ENCODE data around the gene UIMC1. TPM values are rescaled to one million over a fixed set of nuclear protein-coding genes. Genes with fewer than 3 reads are reported as not detected.

The UIMC1 gene
- total and polyA plus RNA-seq, 2 of the 13 experiments (the other 11 are each of a cell fraction or from before 2014, with no cell fraction given): 18.9 to 32.7 TPM

GRCh38 chr5:177006265-177006972 is at the start of gene UIMC1 (continued):
- TF ChIP-seq MLLT10 (CRISPR knock-in tag; IDR thresholded peaks at IDR 0.05): peak; percentile 74; the same call in 1 of the 2 replicates
- TF ChIP-seq SIN3B (IDR thresholded peaks at IDR 0.05; ENCODE audit: low read length): 0 out of 2 replicates have a peak, but pooled peaks have one; percentile 47
- peak; percentile 22; the same call in 1 of the 2 replicates for TF ChIP-seq CEBPG (CRISPR knock-in tag; IDR thresholded peaks at IDR 0.05)
- peak; percentile 33; the same call in 1 of the 2 replicates for TF ChIP-seq TGIF2 (CRISPR knock-in tag; IDR thresholded peaks at IDR 0.05)
- 0 out of 2 replicates have a peak, but pooled peaks have one; percentile 19 for TF ChIP-seq CREB1 (IDR thresholded peaks at IDR 0.05)
- no peak for TF ChIP-seq CREB1 (CRISPR knock-in tag; IDR thresholded peaks at IDR 0.05)
- no peak for TF ChIP-seq BRD4 (CRISPR knock-in tag; IDR thresholded peaks at IDR 0.05)
- no peak for TF ChIP-seq CCAR2 (optimal IDR thresholded peaks at IDR 0.05; ENCODE audit: low read depth, low read length)
- TF ChIP-seq ZNF564 (CRISPR knock-in tag; IDR thresholded peaks at IDR 0.05): no peak; the same call in 1 of the 2 replicates
- TF ChIP-seq USF2 (IDR thresholded peaks at IDR 0.05; ENCODE audit: low read depth, low read length): no peak
- TF ChIP-seq USF2 (CRISPR knock-in tag; IDR thresholded peaks at IDR 0.05; ENCODE audit: borderline replicate concordance): no peak; the same call in 1 of the 2 replicates
- peak; percentile 58 for TF ChIP-seq RXRA (CRISPR knock-in tag; IDR thresholded peaks at IDR 0.05)
- TF ChIP-seq XRCC5 (optimal IDR thresholded peaks at IDR 0.05; ENCODE audit: low read length): peak; percentile 76
- TF ChIP-seq RAD21 (CRISPR knock-in tag; IDR thresholded peaks at IDR 0.05): 0 out of 2 replicates have a peak, but pooled peaks have one; percentile 14
- 0 out of 2 replicates have a peak, but pooled peaks have one; percentile 62 for TF ChIP-seq ZNF138 (CRISPR knock-in tag; IDR thresholded peaks at IDR 0.05; ENCODE audit: low read depth)
- no peak for TF ChIP-seq NR2F1 (CRISPR knock-in tag; IDR thresholded peaks at IDR 0.05)
- no peak for TF ChIP-seq CENPT (CRISPR knock-in tag; IDR thresholded peaks at IDR 0.05; ENCODE audit: low read depth)
- TF ChIP-seq ZSCAN12 (CRISPR knock-in tag; IDR thresholded peaks at IDR 0.05): no peak
- TF ChIP-seq ZBTB20 (CRISPR knock-in tag; IDR thresholded peaks at IDR 0.05; ENCODE audit: borderline replicate concordance, low read depth): no peak; the same call in 1 of the 2 replicates
- peak; percentile 24; the same call in 1 of the 2 replicates for TF ChIP-seq HNF4G (IDR thresholded peaks at IDR 0.05; ENCODE audit: borderline replicate concordance, low read depth, low read length)
- TF ChIP-seq HNF4G (CRISPR knock-in tag; IDR thresholded peaks at IDR 0.05; ENCODE audit: borderline replicate concordance, low read depth): no peak
- no peak; the same call in 1 of the 2 replicates for TF ChIP-seq ZNF530 (CRISPR knock-in tag; IDR thresholded peaks at IDR 0.05; ENCODE audit: low read depth)
- no peak for TF ChIP-seq ZNF101 (CRISPR knock-in tag; IDR thresholded peaks at IDR 0.05; ENCODE audit: borderline replicate concordance, low read depth)
- TF ChIP-seq PHB2 (IDR thresholded peaks at IDR 0.05; ENCODE audit: partially characterized antibody): no peak
- peak; percentile 91 for TF ChIP-seq ZBTB14 (CRISPR knock-in tag; IDR thresholded peaks at IDR 0.05)
- no peak for TF ChIP-seq SP140L (CRISPR knock-in tag; IDR thresholded peaks at IDR 0.05; ENCODE audit: borderline replicate concordance)
- no peak for TF ChIP-seq ZFP62 (CRISPR knock-in tag; IDR thresholded peaks at IDR 0.05)
